BLaER1 treated with 17β-estradiol and CSF1 and Interleukin-3, amounts not matched to agents 10 nM and 100 nM (cell line): ENCODE data around the gene SUMO4.

Source experiments
- H3K27ac ChIP-seq, 11 experiments: shearing (Covaris generic); formaldehyde crosslinking; 2 replicates each; pipeline ENCODE4 v1.8.1; 2022
- H3K27me3 ChIP-seq, 11 experiments: shearing (Covaris generic); formaldehyde crosslinking; 2 replicates each; pipeline ENCODE4 v1.8.1; 2022
- H3K36me3 ChIP-seq, 11 experiments: shearing (Covaris generic); formaldehyde crosslinking; 2 replicates each; pipeline ENCODE4 v1.8.1; 2022
- H3K4me1 ChIP-seq, 10 experiments: shearing (Covaris generic); formaldehyde crosslinking; 2 replicates each; pipeline ENCODE4 v1.8.1; 2022
- H3K4me2 ChIP-seq, 11 experiments: shearing (Covaris generic); formaldehyde crosslinking; 2 replicates each; pipeline ENCODE4 v1.8.1; 2022
- H3K4me3 ChIP-seq, 10 experiments: shearing (Covaris generic); formaldehyde crosslinking; 2 replicates each; pipeline ENCODE4 v1.8.1; 2022
- H3K9ac ChIP-seq, 11 experiments: shearing (Covaris generic); formaldehyde crosslinking; 2 replicates each; pipeline ENCODE4 v1.8.1; 2022
- H3K9me3 ChIP-seq, 11 experiments: shearing (Covaris generic); formaldehyde crosslinking; replicated peaks in 1 of 11; 2 replicates each; pipeline ENCODE4 v1.8.1; 2022
- H4K20me1 ChIP-seq, 11 experiments: shearing (Covaris generic); formaldehyde crosslinking; 2 replicates each; pipeline ENCODE4 v1.8.1; 2022
- Cebpa-rat ChIP-seq, 11 experiments: shearing (Covaris generic); IDR thresholded peaks; 2 replicates each; pipeline ENCODE4 v1.8.1; 2022

The SUMO4 gene

DNA sequence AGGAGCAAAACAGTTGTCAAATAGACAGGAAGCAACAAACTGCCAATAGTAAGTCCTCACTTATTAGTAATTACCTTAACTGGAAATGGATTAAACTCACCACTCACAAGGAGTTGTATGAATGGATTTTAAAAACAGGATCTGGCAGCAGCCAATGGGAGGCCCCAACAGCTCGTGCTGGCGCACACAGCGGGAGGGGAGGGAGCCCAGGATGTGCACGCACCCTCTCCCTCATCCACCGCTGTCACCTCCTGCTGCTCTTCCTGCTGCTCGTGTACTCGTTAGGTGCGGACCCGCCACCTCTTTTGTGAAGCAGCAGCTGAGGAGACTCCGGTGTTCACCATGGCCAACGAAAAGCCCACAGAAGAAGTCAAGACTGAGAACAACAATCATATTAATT, at the start of gene SUMO4:
Gene SUMO4 (plus strand): TSS at position 213 of the 400 bp plus-strand sequence. CDS start 130 bp downstream, at position 343.
- H3K9ac ChIP-seq, result no peak within 1 kb of the TSS
- peaks cover 0 to 54% (median 0%) of the 10 kb centered on the region in 11 experiments; a peak in 7 of 22 replicates for H4K20me1 ChIP-seq
- no peak within 1 kb of the TSS for H3K4me3 ChIP-seq
- no peak within 1 kb of the TSS for H3K4me2 ChIP-seq
- no peak for TF ChIP-seq Cebpa-rat (IDR thresholded peaks at IDR 0.05)
- H3K4me1 ChIP-seq, result peaks cover 0 to 22% (median 0%) of the 10 kb centered on the region in 10 experiments; a peak in 6 of 20 replicates
- peaks cover 0 to 15% (median 7%) of the 10 kb centered on the region in 11 experiments; a peak in 9 of 22 replicates for H3K9me3 ChIP-seq
- peaks cover 83 to 100% (median 94%) of the 10 kb centered on the region in 11 experiments for H3K36me3 ChIP-seq
- H3K27me3 ChIP-seq, result no peaks in the 10 kb centered on the region
- H3K27ac ChIP-seq, result no peak within 1 kb of the TSS

DNA sequence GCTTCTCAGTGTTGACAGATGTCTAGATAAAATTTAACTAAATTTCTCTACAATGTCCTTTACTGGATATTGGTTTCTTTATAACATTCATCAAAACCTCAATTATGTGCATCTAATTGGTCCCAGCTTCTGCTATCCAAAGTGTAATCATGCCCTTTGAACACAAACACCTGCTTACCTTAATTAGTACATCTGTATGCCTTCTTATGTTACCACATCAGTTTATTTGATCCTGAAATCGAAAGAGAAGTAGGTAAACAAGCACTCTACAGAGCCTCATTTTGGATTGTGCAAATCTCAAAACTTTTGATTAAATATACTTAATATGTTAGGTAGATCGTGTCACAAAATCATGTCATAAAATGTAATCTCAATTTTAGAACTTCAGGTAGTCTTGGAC, 46.1 kb upstream of the SUMO4 start:
- Histone ChIP-seq H3K9ac (no peak overlapping the region), H3K4me3 (no peak overlapping the region), H3K27ac (no peak overlapping the region), H3K4me2 (no peak overlapping the region), H3K9me3 (no peaks in the 10 kb centered on the region), H3K36me3 (peaks cover 15 to 88% (median 27%) of the 10 kb centered on the region in 11 experiments; a peak in 19 of 22 replicates), H3K4me1 (peaks cover 0 to 55% (median 4%) of the 10 kb centered on the region in 10 experiments; a peak in 9 of 20 replicates), H4K20me1 (peaks cover 53 to 100% (median 90%) of the 10 kb centered on the region in 11 experiments), H3K27me3 (no peaks in the 10 kb centered on the region)
- no peak for TF ChIP-seq Cebpa-rat (IDR thresholded peaks at IDR 0.05)

DNA sequence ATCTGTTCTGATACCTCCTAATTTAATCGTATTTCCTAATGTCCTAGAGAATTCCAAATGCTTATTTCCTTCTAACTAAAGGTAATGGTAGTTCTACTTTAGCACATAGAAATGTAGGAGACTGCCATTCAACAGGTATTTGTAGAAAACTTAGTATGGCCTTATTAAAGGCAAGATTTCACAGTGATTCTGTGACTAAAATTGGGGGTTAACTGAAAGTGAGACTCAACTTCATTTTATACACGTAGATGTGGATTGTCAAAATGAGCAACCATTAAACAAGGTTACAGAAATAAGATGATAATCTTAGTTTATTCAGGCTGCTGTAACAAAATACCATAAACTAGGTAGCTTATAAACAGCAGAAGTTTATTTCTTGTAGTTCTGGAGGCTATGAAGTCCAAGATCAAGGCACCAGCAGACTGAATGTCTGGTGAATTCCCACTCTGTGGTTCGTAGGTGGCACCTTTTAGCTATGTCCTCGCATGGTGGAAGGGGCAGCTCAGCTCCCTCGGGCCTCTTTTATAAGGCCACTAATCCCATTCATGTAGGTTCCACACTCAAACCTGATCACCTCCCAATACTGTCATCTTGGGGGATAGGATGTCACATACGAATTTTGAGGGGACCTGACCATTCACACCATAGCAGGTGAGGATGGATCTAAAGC, 43.8 kb upstream of the SUMO4 start:
- TF ChIP-seq Cebpa-rat (IDR thresholded peaks at IDR 0.05), result no peak
- no peaks in the 10 kb centered on the region for H3K27me3 ChIP-seq
- H4K20me1 ChIP-seq, result peaks cover 44 to 100% (median 79%) of the 10 kb centered on the region in 11 experiments; a peak in 21 of 22 replicates
- no peak overlapping the region for H3K4me3 ChIP-seq
- H3K36me3 ChIP-seq, result peaks cover 24 to 80% (median 34%) of the 10 kb centered on the region in 11 experiments; a peak in 21 of 22 replicates
- H3K27ac ChIP-seq, result no peak overlapping the region
- no peak overlapping the region for H3K4me2 ChIP-seq
- no peak overlapping the region for H3K9ac ChIP-seq
- peaks cover 0 to 18% (median 13%) of the 10 kb centered on the region in 11 experiments; a peak in 18 of 22 replicates for H3K9me3 ChIP-seq
- peaks cover 0 to 56% (median 4%) of the 10 kb centered on the region in 10 experiments; a peak in 10 of 20 replicates for H3K4me1 ChIP-seq

DNA sequence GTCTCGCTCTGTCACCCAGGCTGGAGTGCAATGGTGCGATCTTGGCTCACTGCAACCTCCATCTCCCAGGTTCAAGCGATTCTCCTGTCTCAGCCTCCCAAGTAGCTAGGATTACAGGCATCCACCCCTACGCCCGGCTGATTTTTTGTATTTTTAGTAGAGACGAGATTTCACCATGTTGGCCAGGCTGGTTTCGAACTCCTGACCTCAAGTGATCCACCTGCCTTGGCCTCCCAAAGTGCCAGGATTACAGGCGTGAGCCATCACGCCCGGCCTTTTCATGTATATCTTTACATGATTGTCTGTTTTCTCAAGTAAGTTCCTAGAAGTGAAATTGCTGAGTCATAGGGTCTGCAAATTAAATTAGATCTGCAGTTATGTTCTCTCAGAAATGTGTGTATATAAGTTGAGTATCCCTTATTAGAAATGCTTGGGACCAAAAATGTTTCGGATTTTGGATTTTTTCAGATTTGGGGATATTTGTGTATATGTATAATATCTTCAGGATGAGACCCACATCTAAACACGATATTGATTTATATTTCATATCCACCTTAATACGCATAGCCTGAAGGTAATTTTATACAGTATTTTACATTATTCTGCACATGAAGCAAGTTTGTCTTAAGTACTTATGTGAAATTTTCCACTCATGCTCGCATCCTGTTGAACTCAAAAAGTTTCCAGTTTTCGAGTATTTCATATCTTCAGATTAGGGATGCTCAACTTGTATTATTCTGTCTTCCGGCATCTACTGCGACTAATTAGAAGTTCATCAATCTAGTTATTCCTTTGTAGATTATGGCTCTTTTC, 42.1 kb upstream of the SUMO4 start:
- H3K9me3 ChIP-seq, result peaks cover 0 to 28% (median 19%) of the 10 kb centered on the region in 11 experiments; a peak in 18 of 22 replicates
- H3K9ac ChIP-seq, result no peak overlapping the region
- H3K36me3 ChIP-seq, result peaks cover 34 to 83% (median 44%) of the 10 kb centered on the region in 11 experiments; a peak in 21 of 22 replicates
- no peak for TF ChIP-seq Cebpa-rat (IDR thresholded peaks at IDR 0.05)
- H3K27ac ChIP-seq, result peak overlapping the region in 3 of 11 experiments; percentile 3 to 20 (median 20); a peak in 1 of 22 replicates
- peak overlapping the region in 3 of 11 experiments; percentile 14 to 31 (median 17); a peak in 1 of 22 replicates for H3K4me2 ChIP-seq
- H3K4me1 ChIP-seq, result peaks cover 0 to 58% (median 4%) of the 10 kb centered on the region in 10 experiments; a peak in 10 of 20 replicates
- no peaks in the 10 kb centered on the region for H3K27me3 ChIP-seq
- peaks cover 40 to 100% (median 77%) of the 10 kb centered on the region in 11 experiments; a peak in 19 of 22 replicates for H4K20me1 ChIP-seq
- H3K4me3 ChIP-seq, result no peak overlapping the region

DNA sequence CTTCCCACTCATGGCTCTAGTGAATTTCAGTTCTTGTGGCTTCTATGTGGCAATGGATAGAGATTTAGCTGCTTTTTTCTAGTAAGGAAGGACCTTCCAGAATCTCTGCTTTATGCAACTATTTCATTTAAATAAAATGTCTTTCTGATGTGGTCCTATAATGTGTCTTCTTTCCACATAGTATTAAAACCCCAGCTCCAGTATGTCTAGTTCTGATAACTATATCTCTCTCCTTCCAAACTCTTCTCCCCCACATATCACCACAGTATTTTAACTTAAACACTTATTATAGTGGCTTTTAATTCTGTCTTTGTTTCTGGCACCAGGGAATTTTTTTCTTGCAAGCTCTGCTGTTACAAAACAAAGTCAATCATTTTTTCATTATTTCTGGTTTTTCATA, 40.6 kb upstream of the SUMO4 start:
- no peaks in the 10 kb centered on the region for H3K27me3 ChIP-seq
- H3K36me3 ChIP-seq, result peaks cover 28 to 78% (median 46%) of the 10 kb centered on the region in 11 experiments; a peak in 21 of 22 replicates
- H3K27ac ChIP-seq, result no peak overlapping the region
- TF ChIP-seq Cebpa-rat (IDR thresholded peaks at IDR 0.05), result no peak
- H3K4me2 ChIP-seq, result peak overlapping the region in 1 of 11 experiments; percentile 37; a peak in 1 of 22 replicates
- H3K9ac ChIP-seq, result no peak overlapping the region
- peaks cover 0 to 28% (median 19%) of the 10 kb centered on the region in 11 experiments; a peak in 18 of 22 replicates for H3K9me3 ChIP-seq
- no peak overlapping the region for H3K4me3 ChIP-seq
- H3K4me1 ChIP-seq, result peaks cover 0 to 64% (median 6%) of the 10 kb centered on the region in 10 experiments; a peak in 12 of 20 replicates
- peaks cover 41 to 100% (median 74%) of the 10 kb centered on the region in 11 experiments; a peak in 20 of 22 replicates for H4K20me1 ChIP-seq

DNA sequence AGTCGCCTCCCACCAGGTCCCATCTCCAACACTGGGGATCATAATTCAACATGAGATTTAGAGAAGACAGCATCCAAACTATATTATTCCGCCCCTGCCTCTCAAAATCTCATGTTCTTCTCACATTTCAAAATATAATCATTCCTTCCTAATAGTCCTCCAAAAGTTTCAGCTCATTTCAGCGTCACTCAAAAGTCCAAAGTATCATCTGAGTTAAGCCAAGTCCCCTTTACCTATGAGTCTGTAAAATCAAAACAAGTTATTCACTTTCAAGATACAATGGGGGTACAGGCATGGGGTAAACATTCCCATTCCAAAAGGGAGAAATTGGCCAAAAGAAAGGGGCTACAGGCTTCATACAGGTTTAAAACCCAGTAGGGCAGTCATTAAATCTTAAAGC, 39.5 kb upstream of the SUMO4 start:
- H3K36me3 ChIP-seq, result peaks cover 19 to 71% (median 44%) of the 10 kb centered on the region in 11 experiments; a peak in 21 of 22 replicates

DNA sequence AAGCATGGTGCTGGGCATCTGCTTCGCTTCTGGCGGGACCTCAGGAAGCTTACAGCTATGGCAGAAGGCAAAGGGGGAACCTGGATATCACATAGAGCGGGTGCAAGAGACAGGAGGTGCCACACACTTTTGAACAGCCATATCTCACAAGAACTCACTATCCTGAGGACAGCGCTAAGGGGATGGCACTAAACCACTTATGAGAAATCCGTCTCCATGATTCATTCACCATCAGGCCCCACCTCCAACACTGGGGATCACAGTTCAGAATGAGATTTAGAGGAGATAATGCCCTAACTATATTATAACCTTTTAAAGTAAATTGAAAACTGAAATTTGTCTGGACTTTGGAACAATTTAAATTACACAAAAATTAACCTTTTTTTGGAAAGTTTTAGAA, 37.8 kb upstream of the SUMO4 start:
- no peak overlapping the region for H3K27ac ChIP-seq
- peaks cover 0 to 28% (median 19%) of the 10 kb centered on the region in 11 experiments; a peak in 18 of 22 replicates for H3K9me3 ChIP-seq
- H3K27me3 ChIP-seq, result no peaks in the 10 kb centered on the region
- no peak overlapping the region for H3K9ac ChIP-seq
- peaks cover 14 to 63% (median 46%) of the 10 kb centered on the region in 11 experiments; a peak in 21 of 22 replicates for H3K36me3 ChIP-seq
- H3K4me3 ChIP-seq, result no peak overlapping the region
- TF ChIP-seq Cebpa-rat (IDR thresholded peaks at IDR 0.05), result no peak
- H3K4me1 ChIP-seq, result peaks cover 11 to 91% (median 19%) of the 10 kb centered on the region in 10 experiments; a peak in 18 of 20 replicates
- peak overlapping the region in 2 of 11 experiments; percentile 22; a peak in 1 of 22 replicates for H3K4me2 ChIP-seq
- peaks cover 44 to 100% (median 73%) of the 10 kb centered on the region in 11 experiments; a peak in 20 of 22 replicates for H4K20me1 ChIP-seq

More for the DNA sequence above, 39.5 kb upstream of the SUMO4 start:
- Histone ChIP-seq H3K4me2 (peak overlapping the region in 2 of 11 experiments; percentile 10 to 44; a peak in 4 of 22 replicates), H3K4me3 (no peak overlapping the region), H3K4me1 (peaks cover under 1 to 75% (median 10%) of the 10 kb centered on the region in 10 experiments; a peak in 16 of 20 replicates), H3K9ac (no peak overlapping the region), H3K27me3 (no peaks in the 10 kb centered on the region), H3K27ac (no peak overlapping the region), H3K9me3 (peaks cover 0 to 28% (median 19%) of the 10 kb centered on the region in 11 experiments; a peak in 18 of 22 replicates), H4K20me1 (peaks cover 50 to 100% (median 73%) of the 10 kb centered on the region in 11 experiments; a peak in 20 of 22 replicates)
- TF ChIP-seq Cebpa-rat (IDR thresholded peaks at IDR 0.05), result no peak

DNA sequence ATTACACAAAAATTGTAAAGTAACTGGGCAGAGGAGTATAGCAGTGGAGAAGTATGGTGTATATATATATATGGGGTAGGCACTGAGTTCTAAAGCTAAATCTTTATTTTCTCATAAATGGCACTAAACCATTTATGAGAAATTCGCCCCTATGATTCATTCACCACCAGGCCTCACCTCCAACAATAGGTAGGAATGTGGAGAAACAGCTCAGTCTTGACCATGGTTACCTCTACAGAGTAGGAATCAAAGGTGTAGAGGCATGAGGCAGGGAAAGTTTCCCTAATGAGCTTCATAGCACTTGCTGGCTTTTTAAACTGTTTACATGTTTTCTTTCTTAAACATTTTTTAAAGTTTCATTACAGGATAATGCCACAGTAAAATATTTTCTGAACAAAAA, 36.9 kb upstream of the SUMO4 start:
- Histone ChIP-seq H3K4me2 (no peak overlapping the region), H3K27ac (no peak overlapping the region), H3K36me3 (peaks cover 16 to 67% (median 50%) of the 10 kb centered on the region in 11 experiments; a peak in 21 of 22 replicates), H3K9ac (no peak overlapping the region), H3K27me3 (no peaks in the 10 kb centered on the region), H3K4me1 (peaks cover 7 to 93% (median 18%) of the 10 kb centered on the region in 10 experiments; a peak in 16 of 20 replicates), H3K4me3 (no peak overlapping the region), H4K20me1 (peaks cover 44 to 100% (median 76%) of the 10 kb centered on the region in 11 experiments; a peak in 19 of 22 replicates), H3K9me3 (peaks cover 0 to 28% (median 19%) of the 10 kb centered on the region in 11 experiments; a peak in 18 of 22 replicates)
- no peak for TF ChIP-seq Cebpa-rat (IDR thresholded peaks at IDR 0.05)
